A673 (cell line): ENCODE results near the gene EFNA2. TPM values are rescaled to one million over a fixed set of nuclear protein-coding genes. Genes with fewer than 3 reads are reported as not detected.

Source experiments
- BruUV-seq: library from RNA; stranded (reverse); fragments of 400-500 nt; replicated peaks from 2 replicates; lab custom pipeline; 2021; lab: Mats Ljungman, UMichigan
- CTCF ChIA-PET: fragments of 300-600 bp; sonication (Branson Sonifier 250); formaldehyde crosslinking; loops from one replicate; lab custom pipeline; 2022; ENCODE audit warnings: antibody characterized with exemption; lab: Charles Lee
- POLR2A ChIA-PET: fragments of 300-600 bp; sonication (Branson Sonifier 250); formaldehyde crosslinking; loops from one replicate; lab custom pipeline; 2022; ENCODE audit warnings: antibody characterized with exemption; ENCODE audit not compliant: low non-redundant PET; lab: Charles Lee
- DNase-seq: peaks from one replicate; pipeline ENCODE4 v3.0.0-alpha.2; 2015; ENCODE audit warnings: low spot score
- H3K27ac ChIP-seq: fragments of 200-600 bp; sonication (generic); 2 replicates; pipeline ENCODE4 v1.5.1; 2016; ENCODE audit warnings: mixed run types, low read depth, mild to moderate bottlenecking, mixed read lengths, antibody characterized with exemption, low read length; ENCODE audit not compliant: poor library complexity, severe bottlenecking
- H3K27me3 ChIP-seq: fragments of 200-600 bp; sonication (generic); replicated peaks from 2 replicates; pipeline ENCODE4 v1.6.1; 2017; ENCODE audit warnings: mixed run types, low read depth, mild to moderate bottlenecking, mixed read lengths, antibody characterized with exemption, low read length; ENCODE audit not compliant: insufficient read depth, poor library complexity
- H3K36me3 ChIP-seq: fragments of 200-600 bp; sonication (generic); 2 replicates; pipeline ENCODE4 v1.6.1; 2016; ENCODE audit warnings: mixed run types, mild to moderate bottlenecking, mixed read lengths, antibody characterized with exemption, low read length; ENCODE audit not compliant: insufficient read depth, poor library complexity, severe bottlenecking
- H3K4me1 ChIP-seq: fragments of 200-600 bp; sonication (generic); 2 replicates; pipeline ENCODE4 v1.6.1; 2017; ENCODE audit warnings: mixed run types, mild to moderate bottlenecking, mixed read lengths, antibody characterized with exemption, low read length; ENCODE audit not compliant: insufficient read depth, poor library complexity, severe bottlenecking
- H3K4me3 ChIP-seq: fragments of 200-600 bp; sonication (generic); 2 replicates; pipeline ENCODE4 v1.5.1; 2016; ENCODE audit warnings: low read depth, mixed run types, mild to moderate bottlenecking, mixed read lengths, low read length; ENCODE audit not compliant: poor library complexity, severe bottlenecking
- H3K9me3 ChIP-seq: fragments of 200-600 bp; sonication (generic); 2 replicates; pipeline ENCODE4 v1.6.1; 2016; ENCODE audit warnings: mixed run types, low read depth, mild to moderate bottlenecking, mixed read lengths, antibody characterized with exemption, low read length; ENCODE audit not compliant: poor library complexity, severe bottlenecking
- EZH2 ChIP-seq: fragments of 200-600 bp; sonication (generic); IDR thresholded peaks from 2 replicates; pipeline ENCODE4 v1.6.1; 2017; ENCODE audit warnings: borderline replicate concordance, low read depth, mild to moderate bottlenecking, mixed read lengths, antibody characterized with exemption, low read length; ENCODE audit not compliant: poor library complexity, severe bottlenecking
- intact Hi-C: fragments of 100-400 bp; cut with micrococcal nuclease; formaldehyde crosslinking; loops from one replicate; pipeline ENCODE4 v1.10.0; 2022; ENCODE audit not compliant: unreplicated experiment
- total RNA-seq: library from RNA; stranded (reverse); gene quantifications from 2 replicates; pipeline ENCODE4 v1.2.3, GENCODE V29; 2021
- TF ChIP-seq, protein P1 (sequence below): fragments of 300-800, 200-600 bp; sonication (generic); conservative IDR thresholded peaks from 2 replicates; pipeline ENCODE4 v1.5.1; 2017; ENCODE audit warnings: low read depth, mild to moderate bottlenecking, antibody characterized with exemption, low read length, moderate library complexity, mixed read lengths

Gene EFNA2
- total RNA-seq, 1 experiment from 2014 or later, result 0.64 TPM

DNA sequence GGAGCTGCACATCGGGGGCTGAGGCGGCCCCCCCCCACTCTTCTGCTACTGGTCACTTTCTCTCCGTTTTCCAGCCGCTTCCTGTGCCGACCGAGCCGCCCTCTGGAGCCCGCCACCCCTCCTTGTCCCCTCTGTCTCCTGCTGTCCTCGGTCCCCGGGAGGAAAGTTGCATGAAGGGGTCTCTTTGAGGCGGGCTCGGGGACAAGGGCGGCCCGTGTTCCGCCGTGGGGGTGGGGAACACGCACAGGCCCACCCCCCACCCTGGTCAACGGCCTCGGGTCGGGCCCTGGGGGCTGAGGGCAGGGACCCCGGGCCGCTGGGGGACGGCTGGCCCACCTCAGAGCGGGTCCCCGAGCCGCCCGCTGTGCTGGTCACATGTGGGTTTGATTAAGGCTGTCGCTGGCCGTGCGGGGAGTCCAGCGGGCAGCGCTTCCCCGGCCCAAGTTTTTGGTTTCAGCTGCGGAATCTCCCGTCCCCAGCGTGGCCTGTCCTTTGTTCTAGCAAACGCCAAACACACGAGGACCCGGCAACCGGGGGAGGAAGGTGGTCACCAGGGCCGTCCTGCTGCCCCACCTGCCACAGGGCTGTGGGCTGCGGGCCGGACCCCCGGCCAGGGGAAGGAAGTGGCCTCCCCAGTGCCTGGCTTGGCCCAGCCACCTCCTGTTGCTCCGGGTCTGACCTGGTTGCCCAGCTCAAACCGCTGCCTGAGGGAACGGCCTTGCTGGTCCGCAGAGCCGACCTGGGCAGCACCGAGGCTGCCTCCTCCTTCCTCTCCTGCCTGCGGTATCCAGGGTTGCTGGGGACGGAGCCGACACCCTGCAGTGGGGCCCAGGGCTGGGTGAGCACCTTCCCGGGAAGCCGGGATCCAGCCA, 1.9 kb downstream of the EFNA2 start:
- no TSS peak for BruUV-seq
- H3K27me3 ChIP-seq, result peaks cover 33% of the 10 kb centered on the region
- TF ChIP-seq, protein P1, sequence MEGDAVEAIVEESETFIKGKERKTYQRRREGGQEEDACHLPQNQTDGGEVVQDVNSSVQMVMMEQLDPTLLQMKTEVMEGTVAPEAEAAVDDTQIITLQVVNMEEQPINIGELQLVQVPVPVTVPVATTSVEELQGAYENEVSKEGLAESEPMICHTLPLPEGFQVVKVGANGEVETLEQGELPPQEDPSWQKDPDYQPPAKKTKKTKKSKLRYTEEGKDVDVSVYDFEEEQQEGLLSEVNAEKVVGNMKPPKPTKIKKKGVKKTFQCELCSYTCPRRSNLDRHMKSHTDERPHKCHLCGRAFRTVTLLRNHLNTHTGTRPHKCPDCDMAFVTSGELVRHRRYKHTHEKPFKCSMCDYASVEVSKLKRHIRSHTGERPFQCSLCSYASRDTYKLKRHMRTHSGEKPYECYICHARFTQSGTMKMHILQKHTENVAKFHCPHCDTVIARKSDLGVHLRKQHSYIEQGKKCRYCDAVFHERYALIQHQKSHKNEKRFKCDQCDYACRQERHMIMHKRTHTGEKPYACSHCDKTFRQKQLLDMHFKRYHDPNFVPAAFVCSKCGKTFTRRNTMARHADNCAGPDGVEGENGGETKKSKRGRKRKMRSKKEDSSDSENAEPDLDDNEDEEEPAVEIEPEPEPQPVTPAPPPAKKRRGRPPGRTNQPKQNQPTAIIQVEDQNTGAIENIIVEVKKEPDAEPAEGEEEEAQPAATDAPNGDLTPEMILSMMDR, result no peak
- no peak for TF ChIP-seq EZH2
- intact Hi-C loops, result no loop called here
- CTCF ChIA-PET, result no interaction called here
- H3K4me3 ChIP-seq, result no peak overlapping the region
- H3K4me1 ChIP-seq, result peaks cover 18% of the 10 kb centered on the region
- no peaks in the 10 kb centered on the region for H3K9me3 ChIP-seq
- POLR2A ChIA-PET, result no interaction called here
- no peak for DNase-seq
- no peaks in the 10 kb centered on the region for H3K36me3 ChIP-seq
- H3K27ac ChIP-seq, result no peak overlapping the region

DNA sequence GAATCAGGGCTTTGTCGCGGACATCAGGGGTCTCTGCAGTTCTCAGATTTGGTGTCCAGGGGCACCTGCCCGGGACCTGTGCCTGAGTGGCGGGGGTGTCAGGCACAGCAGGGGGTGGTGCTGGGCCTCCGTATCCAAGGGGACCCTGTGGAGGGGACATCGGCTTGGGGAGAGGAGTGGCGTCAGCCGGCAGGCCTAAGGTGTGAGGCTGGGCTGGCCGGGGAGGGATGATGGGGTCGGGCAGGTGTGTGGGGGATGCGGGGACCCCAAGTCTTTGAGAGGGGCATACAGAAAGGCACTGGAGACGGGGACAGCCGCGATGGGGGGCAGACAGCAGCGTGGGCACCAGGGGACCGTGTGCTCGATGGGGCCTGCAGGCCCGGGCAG, 2.5 kb downstream of the EFNA2 start:
- H3K27ac ChIP-seq, result no peak overlapping the region
- intact Hi-C loops, result no loop called here
- peaks cover 18% of the 10 kb centered on the region for H3K4me1 ChIP-seq
- no peaks in the 10 kb centered on the region for H3K9me3 ChIP-seq
- BruUV-seq, result no TSS peak
- TF ChIP-seq, protein P1, result no peak
- TF ChIP-seq EZH2, result no peak
- H3K27me3 ChIP-seq, result peaks cover 33% of the 10 kb centered on the region
- ChIA-PET CTCF (no interaction called here), POLR2A (no interaction called here)
- no peaks in the 10 kb centered on the region for H3K36me3 ChIP-seq
- DNase-seq, result no peak
- no peak overlapping the region for H3K4me3 ChIP-seq

DNA sequence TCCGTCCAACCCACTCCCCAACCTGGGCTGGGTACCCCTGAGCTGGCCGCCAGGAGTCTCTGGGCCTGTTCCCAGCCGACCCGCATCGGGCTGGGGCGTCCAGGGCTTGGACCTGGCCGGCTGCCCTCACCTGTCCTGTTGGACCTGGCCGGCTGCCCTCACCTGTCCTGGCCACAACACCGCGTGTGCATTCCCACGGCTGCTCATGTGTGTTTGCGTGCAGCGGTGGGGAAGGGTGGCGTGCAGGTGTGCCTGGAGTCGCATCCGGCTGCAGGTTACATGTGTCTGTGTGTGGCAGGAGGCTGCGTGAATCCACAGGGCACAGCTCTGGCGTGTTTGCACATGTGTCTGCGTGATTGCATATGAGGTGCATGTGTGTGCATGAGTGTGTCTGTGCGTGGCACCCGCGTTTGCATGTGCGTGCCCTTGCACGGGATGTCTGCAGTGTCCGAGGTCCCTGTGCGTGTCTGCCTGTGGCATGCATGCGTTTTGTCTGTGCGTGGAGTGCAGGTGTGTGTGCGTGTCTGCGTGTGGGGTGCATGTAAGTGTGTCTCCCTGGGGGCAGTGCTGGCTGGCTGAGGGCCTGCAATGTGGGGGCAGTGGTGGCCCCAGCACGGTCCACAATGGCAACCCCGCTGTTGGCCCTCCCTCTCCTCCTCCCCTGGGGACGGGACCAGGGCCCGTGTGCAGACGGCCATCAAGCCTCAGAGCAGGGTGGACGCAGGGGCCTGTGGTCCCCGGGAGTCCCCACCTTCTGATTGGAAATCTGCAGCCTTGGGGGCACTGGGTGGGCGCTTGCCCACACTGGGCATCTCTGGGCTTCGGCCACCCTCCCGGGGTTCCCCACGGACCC, 3.4 kb downstream of the EFNA2 start:
- CTCF ChIA-PET, result no interaction called here
- POLR2A ChIA-PET, result no interaction called here
- H3K27me3 ChIP-seq, result peaks cover 33% of the 10 kb centered on the region
- intact Hi-C loops, result no loop called here
- no peak for DNase-seq
- TF ChIP-seq EZH2, result no peak
- H3K4me1 ChIP-seq, result peaks cover 18% of the 10 kb centered on the region
- no peak overlapping the region for H3K4me3 ChIP-seq
- H3K36me3 ChIP-seq, result no peaks in the 10 kb centered on the region
- no peak overlapping the region for H3K27ac ChIP-seq
- no TSS peak for BruUV-seq
- no peaks in the 10 kb centered on the region for H3K9me3 ChIP-seq
